ENCODE results near the gene PRR14L. TPM values are rescaled to one million over a fixed set of nuclear protein-coding genes. Genes with fewer than 3 reads are reported as not detected.
"Not testable (repeated sequence)": the region's sequence is repeated elsewhere in the genome, so short reads cannot be mapped to it uniquely, and the experiment has no call there.

The PRR14L gene
- total RNA-seq: 10 to 100 TPM; 50.3 to 57.4 TPM

- H3K27ac Mint-ChIP-seq: peak within 1 kb of the TSS; percentile 95 to 96
- ATAC-seq: peak; percentile 75 to 77
- DNase-seq (ENCODE audit: low spot score in 2 of 2): peak; percentile 97 to 100
- peaks cover 20 to 24% of the 10 kb centered on the region in 2 donors for H3K36me3 Mint-ChIP-seq
- H3K9me3 Mint-ChIP-seq: no peaks in the 10 kb centered on the region
Measured at GRCh38 chr22:31749636-31750364, at the start of gene PRR14L. Gene PRR14L, minus strand, starts transcription at chr22:31750132. Its CDS starts 11,272 bp downstream, at chr22:31738860.

- not testable (repeated sequence) for H3K27ac Mint-ChIP-seq; H3K9me3 Mint-ChIP-seq; DNase-seq (ENCODE audit: low spot score in 2 of 2); ATAC-seq
- H3K36me3 Mint-ChIP-seq: peaks cover 0 to 20% of the 10 kb centered on the region in 2 donors
Measured at GRCh38 chr22:31799358-31799757, 49.4 kb upstream of the PRR14L start.

GRCh38 chr22:31790240-31790639 lies 40.3 kb upstream of the PRR14L start:
- DNase-seq (ENCODE audit: low spot score in 2 of 2): no peak
- Mint-ChIP-seq H3K27ac (no peak overlapping the region), H3K9me3 (no peaks in the 10 kb centered on the region), H3K36me3 (no peaks in the 10 kb centered on the region)
- no peak for ATAC-seq

- Mint-ChIP-seq H3K36me3 (no peaks in the 10 kb centered on the region), H3K9me3 (no peaks in the 10 kb centered on the region), H3K27ac (peak overlapping the region in 1 of 2 donors; percentile 44)
- DNase-seq (ENCODE audit: low spot score in 2 of 2) (no peak), ATAC-seq (no peak)
Measured at GRCh38 chr22:31789803-31790202, 39.9 kb upstream of the PRR14L start.

- Mint-ChIP-seq H3K36me3 (peaks cover 0 to 5% of the 10 kb centered on the region in 2 donors), H3K9me3 (no peaks in the 10 kb centered on the region), H3K27ac (no peak overlapping the region)
- no peak for DNase-seq (ENCODE audit: low spot score in 2 of 2)
- ATAC-seq: no peak
Measured at GRCh38 chr22:31776231-31776630, 26.3 kb upstream of the PRR14L start.

DNA sequence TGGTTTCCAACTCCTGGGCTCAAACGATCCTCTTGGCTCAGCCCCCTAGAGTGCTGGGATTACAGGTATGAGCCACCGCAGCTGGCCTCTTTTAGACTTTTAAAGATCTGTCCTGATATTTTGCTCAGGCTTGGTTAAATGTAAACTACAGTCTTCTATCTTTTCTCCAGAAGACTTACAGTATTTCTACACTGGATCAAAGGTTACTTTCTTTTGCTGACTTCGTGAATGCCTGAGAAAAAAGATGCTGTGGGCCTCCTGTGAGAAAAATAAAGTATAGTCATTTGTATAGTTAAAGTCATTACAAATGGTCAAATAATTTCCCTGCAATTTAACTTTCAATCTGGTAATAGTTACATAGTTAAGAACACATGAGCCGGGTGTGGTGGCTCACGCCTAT lies 23.5 kb upstream of the PRR14L start:
- no peak for DNase-seq (ENCODE audit: low spot score in 2 of 2)

DNA sequence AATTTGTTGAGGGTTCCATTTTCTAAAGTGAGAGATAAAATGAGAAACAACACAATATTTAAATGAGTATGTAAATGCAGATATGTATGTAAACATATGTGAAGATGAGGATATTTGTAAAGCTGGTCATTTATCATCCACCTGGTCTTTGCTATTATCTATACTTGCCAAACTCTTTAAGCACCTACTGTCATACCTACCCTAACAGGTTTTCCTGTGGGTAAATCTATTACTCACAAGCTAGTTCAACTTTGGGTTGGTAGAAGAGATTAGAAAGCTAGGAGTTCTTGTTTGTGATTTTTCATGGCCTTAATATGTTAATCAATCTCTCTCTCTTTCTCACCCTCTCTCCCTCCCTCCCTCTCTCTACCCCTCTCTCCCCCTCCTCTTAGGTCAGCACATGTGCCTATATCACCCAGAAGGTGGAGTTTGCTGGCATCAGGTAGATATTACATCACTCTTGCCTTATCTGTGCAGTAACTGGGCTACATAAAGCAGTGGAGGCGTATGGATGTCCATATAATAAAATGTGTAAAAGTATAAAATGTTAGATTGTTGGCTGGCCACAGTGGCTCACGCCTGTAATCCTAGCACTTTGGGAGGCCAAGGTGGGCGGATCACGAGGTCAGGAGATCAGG lies 18.6 kb upstream of the PRR14L start:
- DNase-seq (ENCODE audit: low spot score in 2 of 2): no peak
- peaks cover 8 to 10% of the 10 kb centered on the region in 2 donors for H3K36me3 Mint-ChIP-seq
- ATAC-seq: peak; percentile 37 to 81
- peak overlapping the region in 1 of 2 donors; percentile 92 for H3K27ac Mint-ChIP-seq
- H3K9me3 Mint-ChIP-seq: no peaks in the 10 kb centered on the region

More for the DNA sequence above, 23.5 kb upstream of the PRR14L start:
- ATAC-seq: no peak
- Mint-ChIP-seq H3K36me3 (no peaks in the 10 kb centered on the region), H3K27ac (no peak overlapping the region), H3K9me3 (no peaks in the 10 kb centered on the region)

- peak overlapping the region in 1 of 2 donors; percentile 55 for H3K27ac Mint-ChIP-seq
- H3K9me3 Mint-ChIP-seq: no peaks in the 10 kb centered on the region
- peaks cover 8 to 10% of the 10 kb centered on the region in 2 donors for H3K36me3 Mint-ChIP-seq
- DNase-seq (ENCODE audit: low spot score in 2 of 2) (no peak), ATAC-seq (no peak)
Measured at GRCh38 chr22:31764785-31765184, 14.9 kb upstream of the PRR14L start.

DNA sequence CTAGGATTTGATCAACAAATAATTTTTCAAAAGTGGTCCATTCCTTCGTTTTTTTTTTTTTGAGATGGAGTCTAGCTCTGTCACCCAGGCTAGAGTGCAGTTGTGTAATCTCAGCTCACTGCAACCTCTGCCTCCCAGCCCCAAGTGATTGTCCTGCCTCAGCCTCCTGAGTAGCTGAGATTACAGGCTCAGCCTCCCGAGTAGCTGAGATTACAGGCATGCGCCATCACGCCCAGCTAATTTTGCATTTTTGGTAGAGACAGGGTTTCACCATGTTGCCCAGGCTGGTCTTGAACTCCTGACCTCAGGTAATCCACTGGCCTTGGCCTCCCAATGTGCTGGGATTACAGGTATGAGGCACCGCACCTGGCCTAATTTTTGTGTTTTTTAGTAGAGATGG lies 8.9 kb upstream of the PRR14L start:
- not testable (repeated sequence) for H3K9me3 Mint-ChIP-seq; ATAC-seq; H3K36me3 Mint-ChIP-seq; DNase-seq (ENCODE audit: low spot score in 2 of 2)
- peak overlapping the region in 1 of 2 donors; percentile 14 for H3K27ac Mint-ChIP-seq

DNA sequence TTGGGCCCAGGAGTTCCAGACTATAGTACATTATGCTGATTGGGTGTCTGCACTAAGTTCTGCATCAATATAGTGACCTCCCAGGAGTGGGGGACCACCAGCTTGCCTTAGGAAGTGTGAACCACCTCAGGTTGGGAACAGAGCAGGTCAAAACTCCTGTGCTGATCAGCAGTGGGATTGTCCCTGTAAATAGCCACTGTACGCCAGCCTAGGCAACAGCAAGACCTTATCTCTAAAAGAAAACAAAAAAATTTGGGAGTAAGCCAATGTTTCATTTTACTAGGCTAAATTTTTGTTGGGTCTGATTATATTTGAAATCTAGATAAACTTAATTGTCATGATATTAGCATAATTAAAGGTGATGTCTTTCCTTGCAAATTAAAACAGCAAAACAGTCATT lies 7.3 kb upstream of the PRR14L start:
- peaks cover 0 to 9% of the 10 kb centered on the region in 2 donors for H3K36me3 Mint-ChIP-seq
- ATAC-seq (no peak), DNase-seq (ENCODE audit: low spot score in 2 of 2) (no peak)
- H3K9me3 Mint-ChIP-seq: no peaks in the 10 kb centered on the region
- H3K27ac Mint-ChIP-seq: no peak overlapping the region

GRCh38 chr22:31754813-31755212 lies 4.9 kb upstream of the PRR14L start:
- Mint-ChIP-seq H3K9me3 (no peaks in the 10 kb centered on the region), H3K36me3 (peaks cover 0 to 9% of the 10 kb centered on the region in 2 donors), H3K27ac (peak overlapping the region; percentile 76 to 93)
- DNase-seq (ENCODE audit: low spot score in 2 of 2): no peak
- no peak for ATAC-seq

DNA sequence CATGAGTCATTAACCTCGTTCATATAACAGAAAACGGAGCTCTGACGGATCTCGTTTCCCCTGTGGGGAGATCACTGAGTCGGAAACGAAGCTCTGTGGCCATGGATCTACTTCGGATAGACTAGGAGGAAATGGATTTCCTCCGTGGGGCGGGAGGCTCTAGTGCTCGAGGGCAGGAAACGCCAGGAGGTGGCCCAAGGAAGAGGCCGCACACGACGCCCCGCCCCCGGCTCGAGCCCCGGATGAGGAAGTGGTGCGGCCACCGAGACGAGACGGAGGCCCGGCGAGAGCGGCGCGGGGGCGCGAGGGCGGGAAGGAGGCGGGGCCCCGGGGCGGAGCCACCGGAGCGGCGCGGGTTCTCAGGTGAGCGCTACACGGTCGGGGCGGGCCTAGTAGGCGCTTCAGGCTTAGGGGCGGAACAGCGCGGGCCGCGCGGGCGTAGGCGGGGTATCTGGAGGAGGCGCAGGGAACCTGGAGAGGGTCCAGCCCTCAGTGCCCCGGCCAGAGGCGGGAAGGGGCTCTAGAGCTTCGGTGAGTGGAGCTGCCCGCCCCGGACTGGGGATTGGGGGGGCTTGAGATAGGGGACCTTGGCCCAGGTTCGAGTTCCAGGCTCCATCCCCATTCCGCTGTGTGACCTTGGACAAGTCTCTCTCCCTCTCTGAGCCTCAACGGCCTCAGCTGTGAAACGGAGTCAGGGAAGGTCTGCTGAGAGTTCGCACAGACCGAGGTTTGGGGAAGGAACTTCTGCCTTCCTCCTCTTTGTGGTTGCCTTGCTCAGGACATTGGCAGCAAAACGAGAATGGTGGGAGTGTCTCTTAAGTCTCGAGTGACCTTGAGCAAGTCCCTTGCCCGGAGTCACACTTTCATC lies 3.9 kb upstream of the PRR14L start, which contains the start of gene DEPDC5:
DEPDC5 (plus strand) TSS at position 386 of the 868 bp plus-strand sequence. CDS start 903 bp downstream, outside the sequence.
- peak; percentile 98 to 99 for DNase-seq (ENCODE audit: low spot score in 2 of 2)
- peak; percentile 79 to 87 for ATAC-seq
- peak within 1 kb of the TSS; percentile 93 to 98 for H3K27ac Mint-ChIP-seq
- H3K9me3 Mint-ChIP-seq: no peaks in the 10 kb centered on the region
- H3K36me3 Mint-ChIP-seq: peaks cover 6 to 16% of the 10 kb centered on the region in 2 donors

DNA sequence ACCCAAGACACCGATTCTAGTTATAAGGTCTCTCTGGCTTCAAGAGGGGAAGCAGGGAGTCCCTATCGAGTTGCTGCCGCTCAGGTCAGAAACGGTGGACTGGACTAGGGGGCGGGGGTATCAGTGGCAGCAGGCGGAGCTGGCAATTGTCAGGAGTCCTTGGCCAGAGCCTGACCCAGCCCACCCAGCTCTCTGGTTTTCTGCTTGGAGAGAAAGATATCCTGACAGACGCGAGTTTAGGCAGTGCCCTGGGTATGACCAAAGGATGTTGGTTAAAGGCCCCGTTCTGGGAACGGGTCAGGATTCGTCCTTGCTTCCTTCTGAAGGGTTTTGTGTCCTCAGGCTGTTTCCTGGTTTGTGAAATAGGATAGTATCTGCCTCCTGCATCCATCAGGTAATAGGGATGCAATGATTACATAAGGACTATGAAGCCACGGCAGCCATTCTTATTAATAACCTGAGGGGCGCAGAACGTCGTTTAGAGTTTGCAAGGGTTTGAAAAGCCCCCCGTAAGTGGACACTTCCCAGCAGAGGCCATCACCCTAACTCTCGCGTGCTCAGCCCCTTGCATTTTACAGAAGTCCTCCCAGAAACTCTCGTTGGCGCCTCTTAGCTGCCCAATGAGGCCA lies 3.2 kb upstream of the PRR14L start:
- Mint-ChIP-seq H3K27ac (peak overlapping the region; percentile 93 to 98), H3K9me3 (no peaks in the 10 kb centered on the region), H3K36me3 (peaks cover 9 to 19% of the 10 kb centered on the region in 2 donors)
- DNase-seq (ENCODE audit: low spot score in 2 of 2) (no peak), ATAC-seq (no peak)

DNA sequence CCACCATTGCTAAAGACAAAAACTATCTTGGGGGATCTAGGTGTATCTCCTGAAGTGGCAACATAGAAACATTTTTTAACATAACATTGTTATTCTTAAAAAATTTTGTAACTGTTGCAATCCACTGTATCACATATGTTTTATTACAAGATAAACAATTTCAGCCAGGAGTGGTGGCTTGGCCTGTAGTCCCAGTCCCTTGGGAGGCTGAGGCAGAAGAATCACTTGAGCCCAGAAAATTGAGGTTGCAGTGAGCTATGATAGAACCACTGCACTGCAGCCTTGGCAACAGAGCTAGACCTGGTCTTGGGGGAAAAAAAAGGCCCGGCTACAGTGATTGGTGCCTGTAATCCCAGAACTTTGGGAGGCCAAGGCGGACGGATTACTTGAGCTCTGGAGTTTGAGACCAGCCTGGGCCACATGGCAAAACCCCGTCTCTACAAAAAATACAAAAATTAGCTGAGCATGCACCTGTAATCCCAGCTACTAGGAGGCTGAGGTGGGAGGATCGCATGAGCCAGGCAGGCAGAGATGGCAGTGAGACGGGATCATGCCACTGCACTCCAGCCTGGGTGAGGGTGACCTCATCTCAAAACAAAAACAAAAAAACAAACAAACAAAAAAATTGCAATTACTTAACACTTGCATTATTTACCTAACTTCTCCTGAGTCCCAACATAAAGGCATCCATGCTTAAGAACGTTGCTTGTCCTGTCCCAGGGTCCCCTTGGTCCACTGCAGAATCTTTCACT lies 2.3 kb upstream of the PRR14L start:
- H3K27ac Mint-ChIP-seq: peak overlapping the region; percentile 93 to 98
- peaks cover 18 to 25% of the 10 kb centered on the region in 2 donors for H3K36me3 Mint-ChIP-seq
- no peak for DNase-seq (ENCODE audit: low spot score in 2 of 2)
- ATAC-seq: no peak
- no peaks in the 10 kb centered on the region for H3K9me3 Mint-ChIP-seq

GRCh38 chr22:31750365-31751284 lies 693 bp upstream of the PRR14L start:
- no peaks in the 10 kb centered on the region for H3K9me3 Mint-ChIP-seq
- ATAC-seq: no peak
- no peak for DNase-seq (ENCODE audit: low spot score in 2 of 2)

More at GRCh38 chr22:31750365-31751284, 693 bp upstream of the PRR14L start:
- peak overlapping the region; percentile 95 to 96 for H3K27ac Mint-ChIP-seq
- H3K36me3 Mint-ChIP-seq: peaks cover 20 to 25% of the 10 kb centered on the region in 2 donors
